ENCODE measurements around the gene HUWE1. TPM values are rescaled to one million over a fixed set of nuclear protein-coding genes. Genes with fewer than 3 reads are reported as not detected.

The HUWE1 gene
- total and polyA plus RNA-seq, 2 donors, result 54.1 to 91.4 TPM

DNA sequence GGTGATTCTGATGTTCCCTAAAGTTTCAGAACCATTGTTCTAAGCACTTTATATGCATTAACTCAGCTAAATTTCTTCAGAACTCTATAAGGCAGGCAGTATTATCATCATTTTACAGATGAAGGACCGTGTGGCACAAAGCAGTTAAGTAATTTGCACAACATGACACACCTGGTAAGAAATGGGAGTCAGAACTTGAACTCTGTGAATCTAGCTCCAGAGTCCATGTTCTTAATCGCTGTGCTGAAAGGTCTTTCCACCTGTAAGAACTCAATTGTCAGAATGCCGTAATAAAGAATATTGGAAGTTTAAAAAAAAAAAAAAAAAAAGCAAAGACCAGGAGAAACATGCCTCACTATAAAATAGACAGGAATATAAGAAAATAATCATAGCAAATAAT, 9.2 kb downstream of the HUWE1 start:
- no peaks in the 10 kb centered on the region for H3K36me3 ChIP-seq (ENCODE audit: insufficient read depth)
- DNase-seq (ENCODE audit: extremely low spot score), result no peak
- H3K4me3 ChIP-seq (ENCODE audit: low read depth, low read length), result no peak overlapping the region
- H3K4me1 ChIP-seq (ENCODE audit: insufficient read depth), result no peaks in the 10 kb centered on the region
- 84% methylated on average over 3 of the region's 3 CpGs for WGBS
- H3K27ac ChIP-seq (ENCODE audit: low read depth), result no peak overlapping the region

DNA sequence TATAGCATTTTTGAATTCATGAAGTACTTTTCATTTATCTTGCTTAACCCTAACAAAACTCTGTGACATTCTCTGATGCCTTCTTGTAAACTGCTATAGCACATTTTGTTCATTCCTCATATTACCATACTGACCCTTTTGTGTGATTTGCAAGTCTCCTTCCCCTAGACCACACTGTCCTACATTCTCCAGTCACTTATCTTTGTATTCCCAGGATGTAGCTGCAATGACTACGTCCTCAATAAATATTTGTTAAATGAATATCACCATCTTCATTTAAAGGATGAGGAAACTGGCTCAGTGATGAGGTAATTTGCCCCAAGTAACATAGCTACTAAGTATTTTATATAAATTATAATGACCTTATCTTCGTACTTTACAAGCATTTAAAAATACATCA, 11.9 kb downstream of the HUWE1 start:
- no peak for DNase-seq (ENCODE audit: extremely low spot score)
- Histone ChIP-seq H3K27ac (ENCODE audit: low read depth) (no peak overlapping the region), H3K4me1 (ENCODE audit: insufficient read depth) (no peaks in the 10 kb centered on the region), H3K36me3 (ENCODE audit: insufficient read depth) (no peaks in the 10 kb centered on the region), H3K4me3 (ENCODE audit: low read depth, low read length) (no peak overlapping the region)
- 59% methylated on average over 2 of the region's 2 CpGs for WGBS

GRCh38 chrX:53669258-53669657, 17.3 kb downstream of the HUWE1 start:
- H3K4me3 ChIP-seq (ENCODE audit: low read depth, low read length), result no peak overlapping the region
- H3K4me1 ChIP-seq (ENCODE audit: insufficient read depth), result no peaks in the 10 kb centered on the region
- DNase-seq (ENCODE audit: extremely low spot score), result no peak
- H3K36me3 ChIP-seq (ENCODE audit: insufficient read depth), result no peaks in the 10 kb centered on the region
- no peak overlapping the region for H3K27ac ChIP-seq (ENCODE audit: low read depth)

DNA sequence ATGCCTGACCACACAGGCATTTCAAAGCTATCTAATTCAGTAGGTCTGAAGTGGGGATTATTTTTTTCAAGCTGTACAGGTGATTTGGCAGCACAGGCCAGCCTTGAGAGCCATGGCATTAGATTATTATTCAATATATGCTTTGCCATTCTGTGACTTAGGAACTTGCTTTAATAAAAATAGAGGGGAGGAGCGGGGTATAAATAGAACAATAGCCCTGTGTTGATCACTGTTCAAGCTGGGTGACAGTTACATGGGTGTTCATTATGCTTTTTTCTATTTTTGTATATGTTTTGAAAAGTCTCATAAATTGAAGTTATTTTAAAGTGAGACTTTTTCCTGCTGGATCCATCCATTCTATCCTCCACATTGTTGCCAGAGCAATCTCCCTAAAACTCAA, 20.3 kb downstream of the HUWE1 start:
- Histone ChIP-seq H3K36me3 (ENCODE audit: insufficient read depth) (no peaks in the 10 kb centered on the region), H3K4me3 (ENCODE audit: low read depth, low read length) (no peak overlapping the region), H3K27ac (ENCODE audit: low read depth) (no peak overlapping the region), H3K4me1 (ENCODE audit: insufficient read depth) (no peaks in the 10 kb centered on the region)
- WGBS, result 88% methylated on average over 1 of the region's 1 CpG
- DNase-seq (ENCODE audit: extremely low spot score), result no peak

DNA sequence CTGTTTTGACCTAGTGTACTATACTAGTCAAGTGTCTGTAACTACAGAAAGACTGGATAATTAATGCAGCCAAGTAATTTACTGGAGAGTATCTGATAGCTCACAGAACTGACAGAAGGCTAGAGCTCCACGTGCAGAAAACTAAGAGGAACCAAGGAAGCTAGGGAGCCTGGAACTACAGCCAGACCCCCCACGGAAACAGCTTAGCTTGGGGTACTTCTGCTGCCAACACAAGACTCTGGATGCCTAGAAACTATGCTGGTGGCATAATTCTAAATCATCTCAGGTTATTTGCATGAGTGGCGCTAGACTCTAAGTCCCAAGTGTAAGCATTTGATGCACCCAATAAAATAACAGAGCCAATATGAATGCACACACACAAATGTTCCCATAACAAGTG, 26.5 kb downstream of the HUWE1 start:
- no peak overlapping the region for H3K27ac ChIP-seq (ENCODE audit: low read depth)

DNA sequence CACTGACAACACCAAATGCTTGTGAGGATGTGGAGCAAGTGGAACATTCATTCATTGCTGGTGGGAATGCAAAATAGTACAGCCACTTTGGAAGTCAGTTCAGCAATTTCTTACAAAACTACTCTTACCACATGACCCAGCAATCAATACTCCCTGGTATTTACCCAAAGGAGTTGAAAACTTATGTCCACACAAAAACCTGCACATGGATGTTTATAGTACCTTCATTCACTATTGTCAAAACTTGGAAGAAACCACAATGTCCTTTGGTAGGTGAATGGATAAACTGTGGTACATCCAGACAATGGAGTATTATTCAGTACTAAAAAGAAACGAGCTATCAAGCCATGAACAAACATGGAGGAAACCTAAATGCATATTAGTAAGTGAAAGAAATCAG, 27.5 kb downstream of the HUWE1 start:
- no peak overlapping the region for H3K4me3 ChIP-seq (ENCODE audit: low read depth, low read length)
- H3K4me1 ChIP-seq (ENCODE audit: insufficient read depth), result no peaks in the 10 kb centered on the region
- no peaks in the 10 kb centered on the region for H3K36me3 ChIP-seq (ENCODE audit: insufficient read depth)
- WGBS, result 98% methylated on average over 1 of the region's 1 CpG
- H3K27ac ChIP-seq (ENCODE audit: low read depth), result no peak overlapping the region
- no peak for DNase-seq (ENCODE audit: extremely low spot score)

More for the DNA sequence above, 26.5 kb downstream of the HUWE1 start:
- Histone ChIP-seq H3K4me3 (ENCODE audit: low read depth, low read length) (no peak overlapping the region), H3K36me3 (ENCODE audit: insufficient read depth) (no peaks in the 10 kb centered on the region), H3K4me1 (ENCODE audit: insufficient read depth) (no peaks in the 10 kb centered on the region)
- no peak for DNase-seq (ENCODE audit: extremely low spot score)
- WGBS, result 88% methylated on average over 3 of the region's 3 CpGs

DNA sequence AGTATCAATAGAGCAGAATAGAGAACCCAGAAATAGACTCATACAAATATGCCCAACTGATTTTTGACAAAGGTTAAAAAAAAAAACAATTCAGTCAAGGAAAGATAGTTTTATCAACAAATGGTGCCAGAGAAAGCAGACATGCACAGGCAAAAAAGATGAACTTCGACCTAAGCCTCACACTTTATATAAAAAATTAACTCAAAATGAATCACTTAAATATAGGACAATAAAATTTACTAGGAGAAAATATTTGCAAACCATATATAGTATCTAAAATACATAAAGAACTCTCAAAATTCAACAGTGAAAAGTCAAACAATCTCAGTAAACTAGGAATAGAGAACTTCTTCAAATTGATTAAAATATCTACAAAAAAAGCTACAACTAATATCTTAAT, 29.7 kb downstream of the HUWE1 start:
- H3K4me3 ChIP-seq (ENCODE audit: low read depth, low read length), result no peak overlapping the region
- no peak overlapping the region for H3K27ac ChIP-seq (ENCODE audit: low read depth)
- H3K4me1 ChIP-seq (ENCODE audit: insufficient read depth), result no peaks in the 10 kb centered on the region
- WGBS, result 95% methylated on average over 1 of the region's 1 CpG
- DNase-seq (ENCODE audit: extremely low spot score), result no peak
- no peaks in the 10 kb centered on the region for H3K36me3 ChIP-seq (ENCODE audit: insufficient read depth)

DNA sequence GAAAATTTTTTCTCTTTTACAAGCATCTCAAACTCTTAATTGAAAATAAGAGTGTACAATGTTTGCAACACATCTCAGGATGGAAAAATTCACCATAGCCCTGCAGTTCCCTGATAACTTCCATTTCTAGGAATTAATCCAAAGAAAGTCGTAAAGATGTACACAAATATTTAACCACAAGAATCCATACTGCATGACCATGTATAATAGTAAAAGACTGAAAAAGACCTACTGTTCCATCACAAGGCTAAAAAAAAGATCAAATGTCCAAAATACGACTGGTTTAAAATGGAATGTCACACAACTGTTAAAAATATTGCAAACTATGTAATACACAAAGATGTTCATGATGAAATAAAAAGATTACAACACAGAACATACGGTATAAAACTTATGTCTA, 32.1 kb downstream of the HUWE1 start:
- DNase-seq (ENCODE audit: extremely low spot score), result no peak

DNA sequence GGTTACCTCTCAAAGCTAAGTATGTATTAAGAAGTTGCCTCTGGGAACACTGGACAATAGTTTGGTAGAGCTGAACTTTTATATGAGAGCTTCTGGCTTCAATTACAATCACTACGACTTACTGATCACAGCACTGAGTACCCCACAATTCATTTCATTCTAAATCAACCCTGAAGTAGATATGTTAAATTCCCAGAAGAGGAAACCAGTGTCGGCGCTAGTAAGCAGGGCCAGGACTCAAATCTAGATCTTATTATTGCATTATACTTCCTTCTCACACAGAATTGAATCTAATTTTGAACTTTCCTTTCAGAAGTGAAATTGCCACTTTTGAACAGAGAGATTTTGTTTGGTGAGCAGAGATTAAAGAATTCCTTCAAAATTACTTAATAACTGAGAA, 41.8 kb downstream of the HUWE1 start:
- 89% methylated on average over 3 of the region's 3 CpGs for whole genome bisulfite sequencing
- no peaks in the 10 kb centered on the region for H3K4me1 ChIP-seq (ENCODE audit: insufficient read depth)
- H3K36me3 ChIP-seq (ENCODE audit: insufficient read depth), result no peaks in the 10 kb centered on the region

More for the DNA sequence above, 32.1 kb downstream of the HUWE1 start:
- WGBS, result 35% methylated on average over 3 of the region's 3 CpGs
- Histone ChIP-seq H3K36me3 (ENCODE audit: insufficient read depth) (no peaks in the 10 kb centered on the region), H3K4me1 (ENCODE audit: insufficient read depth) (no peaks in the 10 kb centered on the region), H3K27ac (ENCODE audit: low read depth) (no peak overlapping the region), H3K4me3 (ENCODE audit: low read depth, low read length) (no peak overlapping the region)

DNA sequence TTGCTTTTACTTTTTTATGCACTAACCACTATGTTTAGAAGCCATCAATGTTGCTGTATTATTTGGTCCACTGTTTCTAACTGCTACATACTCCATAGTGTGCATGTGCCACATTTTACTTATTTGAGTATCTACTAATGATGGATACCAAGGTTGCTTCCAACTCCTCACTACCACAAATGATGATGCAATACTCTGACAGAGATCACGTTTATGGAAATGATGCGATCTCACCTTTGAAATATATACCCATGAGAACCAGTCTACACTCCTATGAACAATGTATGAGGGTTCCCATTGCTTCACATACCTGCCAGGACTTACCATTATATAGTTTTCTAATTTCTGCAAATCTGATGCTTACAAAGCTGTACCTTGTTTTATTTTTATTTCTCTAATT, 44.2 kb downstream of the HUWE1 start:
- Histone ChIP-seq H3K36me3 (ENCODE audit: insufficient read depth) (no peaks in the 10 kb centered on the region), H3K27ac (ENCODE audit: low read depth) (no peak overlapping the region), H3K4me3 (ENCODE audit: low read depth, low read length) (no peak overlapping the region), H3K4me1 (ENCODE audit: insufficient read depth) (no peaks in the 10 kb centered on the region)
- WGBS, result 85% methylated on average over 2 of the region's 2 CpGs
- no peak for DNase-seq (ENCODE audit: extremely low spot score)

More for the DNA sequence above, 41.8 kb downstream of the HUWE1 start:
- H3K27ac ChIP-seq (ENCODE audit: low read depth), result no peak overlapping the region
- no peak overlapping the region for H3K4me3 ChIP-seq (ENCODE audit: low read depth, low read length)
- no peak for DNase-seq (ENCODE audit: extremely low spot score)

- Histone ChIP-seq H3K4me1 (ENCODE audit: insufficient read depth) (no peaks in the 10 kb centered on the region), H3K4me3 (ENCODE audit: low read depth, low read length) (no peak overlapping the region), H3K27ac (ENCODE audit: low read depth) (no peak overlapping the region), H3K36me3 (ENCODE audit: insufficient read depth) (no peaks in the 10 kb centered on the region)
- DNase-seq (ENCODE audit: extremely low spot score), result no peak
These were observed 47.3 kb downstream of the HUWE1 start for GRCh38 chrX:53639257-53639656.

DNA sequence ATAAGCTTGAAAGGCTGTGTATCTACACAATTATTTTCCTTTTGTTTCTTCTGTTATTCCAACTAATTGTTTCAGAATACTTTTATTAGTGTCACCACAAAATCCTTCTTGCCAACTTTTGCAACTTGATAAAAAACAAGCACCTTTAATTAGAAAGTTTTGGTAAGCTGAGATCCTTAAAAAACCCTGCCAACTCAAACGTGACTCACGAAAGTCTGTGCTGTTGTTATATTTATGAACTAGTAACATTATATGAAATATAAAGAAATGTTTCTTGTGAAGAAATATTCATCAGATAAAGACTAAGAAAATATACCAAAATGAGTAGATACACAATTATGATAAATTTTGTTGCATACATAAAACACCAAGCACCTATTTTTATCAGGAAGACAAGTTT, 49.0 kb downstream of the HUWE1 start:
- Histone ChIP-seq H3K4me1 (ENCODE audit: insufficient read depth) (no peaks in the 10 kb centered on the region), H3K36me3 (ENCODE audit: insufficient read depth) (no peaks in the 10 kb centered on the region), H3K4me3 (ENCODE audit: low read depth, low read length) (no peak overlapping the region), H3K27ac (ENCODE audit: low read depth) (no peak overlapping the region)
- DNase-seq (ENCODE audit: extremely low spot score), result no peak
- WGBS, result 75% methylated on average over 2 of the region's 2 CpGs

- 73% methylated on average over 2 of the region's 2 CpGs for WGBS
- H3K27ac ChIP-seq (ENCODE audit: low read depth), result no peak overlapping the region
- no peak overlapping the region for H3K4me3 ChIP-seq (ENCODE audit: low read depth, low read length)
- no peaks in the 10 kb centered on the region for H3K4me1 ChIP-seq (ENCODE audit: insufficient read depth)
- no peaks in the 10 kb centered on the region for H3K36me3 ChIP-seq (ENCODE audit: insufficient read depth)
- DNase-seq (ENCODE audit: extremely low spot score), result no peak
These were observed 55.4 kb downstream of the HUWE1 start for GRCh38 chrX:53631156-53631555.

GRCh38 chrX:53630261-53630660, 56.3 kb downstream of the HUWE1 start:
- no peaks in the 10 kb centered on the region for H3K4me1 ChIP-seq (ENCODE audit: insufficient read depth)
- no peak overlapping the region for H3K4me3 ChIP-seq (ENCODE audit: low read depth, low read length)
- 86% methylated on average over 4 of the region's 4 CpGs for WGBS
- no peak for DNase-seq (ENCODE audit: extremely low spot score)
- no peaks in the 10 kb centered on the region for H3K36me3 ChIP-seq (ENCODE audit: insufficient read depth)
- H3K27ac ChIP-seq (ENCODE audit: low read depth), result no peak overlapping the region

- Histone ChIP-seq H3K27ac (ENCODE audit: low read depth) (no peak overlapping the region), H3K36me3 (ENCODE audit: insufficient read depth) (no peaks in the 10 kb centered on the region), H3K4me1 (ENCODE audit: insufficient read depth) (no peaks in the 10 kb centered on the region), H3K4me3 (ENCODE audit: low read depth, low read length) (no peak overlapping the region)
- 96% methylated on average over 2 of the region's 2 CpGs for WGBS
- no peak for DNase-seq (ENCODE audit: extremely low spot score)
These were observed 64.1 kb downstream of the HUWE1 start for GRCh38 chrX:53622431-53622830.

Measured in urinary bladder (tissue), 4 donors.